Measurements from ENCODE around the gene UBASH3B. TPM values are rescaled to one million over a fixed set of nuclear protein-coding genes. Genes with fewer than 3 reads are reported as not detected.

UBASH3B gene
- polyA plus RNA-seq, 4 donors, result 0.89 to 2.1 (median 1.0) TPM

- 80 to 88% (median 87%) methylated on average over 8 of the region's 8 CpGs for WGBS, 3 donors
- Histone ChIP-seq H3K27ac (ENCODE audit: low read depth in 1 of 3, low read length in 2 of 3) (no peak overlapping the region), H3K27me3 (ENCODE audit: control insufficient read depth in 3 of 3, insufficient read depth in 3 of 3, low read length in 3 of 3) (no peaks in the 10 kb centered on the region), H3K4me1 (ENCODE audit: control insufficient read depth in 3 of 3, insufficient read depth in 2 of 3, low read depth in 1 of 3, low read length in 2 of 3) (no peaks in the 10 kb centered on the region), H3K36me3 (ENCODE audit: control insufficient read depth in 3 of 3, insufficient read depth in 2 of 3, low read depth in 1 of 3, low read length in 3 of 3) (peaks cover 0 to 3% (median 0%) of the 10 kb centered on the region in 3 donors), H3K9me3 (ENCODE audit: control insufficient read depth in 2 of 2, insufficient read depth in 1 of 2, low read depth in 1 of 2, low read length in 1 of 2) (no peaks in the 10 kb centered on the region), H3K4me3 (ENCODE audit: low read depth in 1 of 3, low read length in 3 of 3) (no peak overlapping the region)
- no peak for FAIRE-seq
- DNase-seq, result no peak
These were observed 136.3 kb downstream of the UBASH3B start for GRCh38 chr11:122791836-122792235.

GRCh38 chr11:122793515-122793914, 138.0 kb downstream of the UBASH3B start:
- no peaks in the 10 kb centered on the region for H3K9me3 ChIP-seq (ENCODE audit: control insufficient read depth in 2 of 2, insufficient read depth in 1 of 2, low read depth in 1 of 2, low read length in 1 of 2)
- H3K27ac ChIP-seq (ENCODE audit: low read depth in 1 of 3, low read length in 2 of 3), result no peak overlapping the region
- H3K27me3 ChIP-seq (ENCODE audit: control insufficient read depth in 3 of 3, insufficient read depth in 3 of 3, low read length in 3 of 3), result no peaks in the 10 kb centered on the region
- 55 to 64% (median 59%) methylated on average over 3 of the region's 3 CpGs for WGBS, 3 donors
- no peak overlapping the region for H3K4me3 ChIP-seq (ENCODE audit: low read depth in 1 of 3, low read length in 3 of 3)
- DNase-seq, result no peak
- H3K4me1 ChIP-seq (ENCODE audit: control insufficient read depth in 3 of 3, insufficient read depth in 2 of 3, low read depth in 1 of 3, low read length in 2 of 3), result no peaks in the 10 kb centered on the region
- FAIRE-seq, result no peak
- H3K36me3 ChIP-seq (ENCODE audit: control insufficient read depth in 3 of 3, insufficient read depth in 2 of 3, low read depth in 1 of 3, low read length in 3 of 3), result peaks cover 0 to 3% (median 2%) of the 10 kb centered on the region in 3 donors

- Histone ChIP-seq H3K27me3 (ENCODE audit: control insufficient read depth in 3 of 3, insufficient read depth in 3 of 3, low read length in 3 of 3) (no peaks in the 10 kb centered on the region), H3K4me1 (ENCODE audit: control insufficient read depth in 3 of 3, insufficient read depth in 2 of 3, low read depth in 1 of 3, low read length in 2 of 3) (no peaks in the 10 kb centered on the region), H3K9me3 (ENCODE audit: control insufficient read depth in 2 of 2, insufficient read depth in 1 of 2, low read depth in 1 of 2, low read length in 1 of 2) (no peaks in the 10 kb centered on the region), H3K27ac (ENCODE audit: low read depth in 1 of 3, low read length in 2 of 3) (no peak overlapping the region), H3K36me3 (ENCODE audit: control insufficient read depth in 3 of 3, insufficient read depth in 2 of 3, low read depth in 1 of 3, low read length in 3 of 3) (peaks cover 0 to 2% (median 0%) of the 10 kb centered on the region in 3 donors), H3K4me3 (ENCODE audit: low read depth in 1 of 3, low read length in 3 of 3) (no peak overlapping the region)
- FAIRE-seq (no peak), DNase-seq (no peak)
- WGBS, 3 donors, result 86 to 98% (median 91%) methylated on average over 5 of the region's 5 CpGs
These were observed 139.8 kb downstream of the UBASH3B start for GRCh38 chr11:122795307-122795706.

GRCh38 chr11:122796128-122796717, 140.7 kb downstream of the UBASH3B start:
- no peaks in the 10 kb centered on the region for H3K4me1 ChIP-seq (ENCODE audit: control insufficient read depth in 3 of 3, insufficient read depth in 2 of 3, low read depth in 1 of 3, low read length in 2 of 3)
- no peaks in the 10 kb centered on the region for H3K9me3 ChIP-seq (ENCODE audit: control insufficient read depth in 2 of 2, insufficient read depth in 1 of 2, low read depth in 1 of 2, low read length in 1 of 2)
- peaks cover 0 to 2% (median 0%) of the 10 kb centered on the region in 3 donors for H3K36me3 ChIP-seq (ENCODE audit: control insufficient read depth in 3 of 3, insufficient read depth in 2 of 3, low read depth in 1 of 3, low read length in 3 of 3)
- FAIRE-seq, result no peak
- peak; percentile 20 to 27 for DNase-seq
- H3K27me3 ChIP-seq (ENCODE audit: control insufficient read depth in 3 of 3, insufficient read depth in 3 of 3, low read length in 3 of 3), result no peaks in the 10 kb centered on the region
- no peak overlapping the region for H3K4me3 ChIP-seq (ENCODE audit: low read depth in 1 of 3, low read length in 3 of 3)
- 66 to 70% (median 68%) methylated on average over 11 of the region's 11 CpGs for whole genome bisulfite sequencing, 3 donors
- H3K27ac ChIP-seq (ENCODE audit: low read depth in 1 of 3, low read length in 2 of 3), result no peak overlapping the region

GRCh38 chr11:122797651-122798050, 142.1 kb downstream of the UBASH3B start:
- H3K27ac ChIP-seq (ENCODE audit: low read depth in 1 of 3, low read length in 2 of 3), result no peak overlapping the region
- H3K36me3 ChIP-seq (ENCODE audit: control insufficient read depth in 3 of 3, insufficient read depth in 2 of 3, low read depth in 1 of 3, low read length in 3 of 3), result peaks cover 0 to 2% (median 0%) of the 10 kb centered on the region in 3 donors
- no peaks in the 10 kb centered on the region for H3K27me3 ChIP-seq (ENCODE audit: control insufficient read depth in 3 of 3, insufficient read depth in 3 of 3, low read length in 3 of 3)
- H3K9me3 ChIP-seq (ENCODE audit: control insufficient read depth in 2 of 2, insufficient read depth in 1 of 2, low read depth in 1 of 2, low read length in 1 of 2), result no peaks in the 10 kb centered on the region
- WGBS, 3 donors, result 96 to 100% (median 100%) methylated on average over 1 of the region's 1 CpG
- H3K4me3 ChIP-seq (ENCODE audit: low read depth in 1 of 3, low read length in 3 of 3), result no peak overlapping the region
- DNase-seq (no peak), FAIRE-seq (no peak)
- H3K4me1 ChIP-seq (ENCODE audit: control insufficient read depth in 3 of 3, insufficient read depth in 2 of 3, low read depth in 1 of 3, low read length in 2 of 3), result no peaks in the 10 kb centered on the region

GRCh38 chr11:122799406-122800105, 144.0 kb downstream of the UBASH3B start:
- no peaks in the 10 kb centered on the region for H3K4me1 ChIP-seq (ENCODE audit: control insufficient read depth in 3 of 3, insufficient read depth in 2 of 3, low read depth in 1 of 3, low read length in 2 of 3)
- no peaks in the 10 kb centered on the region for H3K9me3 ChIP-seq (ENCODE audit: control insufficient read depth in 2 of 2, insufficient read depth in 1 of 2, low read depth in 1 of 2, low read length in 1 of 2)
- H3K27ac ChIP-seq (ENCODE audit: low read depth in 1 of 3, low read length in 2 of 3), result no peak overlapping the region
- H3K36me3 ChIP-seq (ENCODE audit: control insufficient read depth in 3 of 3, insufficient read depth in 2 of 3, low read depth in 1 of 3, low read length in 3 of 3), result peaks cover 0 to 2% (median 0%) of the 10 kb centered on the region in 3 donors
- WGBS, 3 donors, result 68 to 74% (median 69%) methylated on average over 4 of the region's 4 CpGs
- no peaks in the 10 kb centered on the region for H3K27me3 ChIP-seq (ENCODE audit: control insufficient read depth in 3 of 3, insufficient read depth in 3 of 3, low read length in 3 of 3)
- H3K4me3 ChIP-seq (ENCODE audit: low read depth in 1 of 3, low read length in 3 of 3), result no peak overlapping the region
- no peak for DNase-seq
- FAIRE-seq, result no peak

- WGBS, 3 donors, result 92 to 93% (median 93%) methylated on average over 5 of the region's 5 CpGs
- Histone ChIP-seq H3K9me3 (ENCODE audit: control insufficient read depth in 2 of 2, insufficient read depth in 1 of 2, low read depth in 1 of 2, low read length in 1 of 2) (no peaks in the 10 kb centered on the region), H3K4me1 (ENCODE audit: control insufficient read depth in 3 of 3, insufficient read depth in 2 of 3, low read depth in 1 of 3, low read length in 2 of 3) (no peaks in the 10 kb centered on the region), H3K27me3 (ENCODE audit: control insufficient read depth in 3 of 3, insufficient read depth in 3 of 3, low read length in 3 of 3) (no peaks in the 10 kb centered on the region), H3K27ac (ENCODE audit: low read depth in 1 of 3, low read length in 2 of 3) (no peak overlapping the region), H3K4me3 (ENCODE audit: low read depth in 1 of 3, low read length in 3 of 3) (no peak overlapping the region), H3K36me3 (ENCODE audit: control insufficient read depth in 3 of 3, insufficient read depth in 2 of 3, low read depth in 1 of 3, low read length in 3 of 3) (no peaks in the 10 kb centered on the region)
- FAIRE-seq, result no peak
- no peak for DNase-seq
These were observed 147.4 kb downstream of the UBASH3B start for GRCh38 chr11:122802876-122803275.

GRCh38 chr11:122803306-122803705, 147.8 kb downstream of the UBASH3B start:
- FAIRE-seq, result no peak
- no peak overlapping the region for H3K27ac ChIP-seq (ENCODE audit: low read depth in 1 of 3, low read length in 2 of 3)
- no peaks in the 10 kb centered on the region for H3K4me1 ChIP-seq (ENCODE audit: control insufficient read depth in 3 of 3, insufficient read depth in 2 of 3, low read depth in 1 of 3, low read length in 2 of 3)
- H3K9me3 ChIP-seq (ENCODE audit: control insufficient read depth in 2 of 2, insufficient read depth in 1 of 2, low read depth in 1 of 2, low read length in 1 of 2), result no peaks in the 10 kb centered on the region
- H3K36me3 ChIP-seq (ENCODE audit: control insufficient read depth in 3 of 3, insufficient read depth in 2 of 3, low read depth in 1 of 3, low read length in 3 of 3), result no peaks in the 10 kb centered on the region
- WGBS, 3 donors, result 79 to 85% (median 85%) methylated on average over 2 of the region's 2 CpGs
- no peak overlapping the region for H3K4me3 ChIP-seq (ENCODE audit: low read depth in 1 of 3, low read length in 3 of 3)
- DNase-seq, result no peak
- H3K27me3 ChIP-seq (ENCODE audit: control insufficient read depth in 3 of 3, insufficient read depth in 3 of 3, low read length in 3 of 3), result no peaks in the 10 kb centered on the region
